Vagina (tissue), 2 donors: ENCODE measurements around the gene HSPB6. TPM values are rescaled to one million over a fixed set of nuclear protein-coding genes. Genes with fewer than 3 reads are reported as not detected.
A peak's percentile ranks its signal among the peaks of the same experiment; 100 is the strongest.

Experiments
- DNase-seq, 2 donors: peaks; one replicate each; pipeline ENCODE4 v3.0.0-alpha.2; 2017; ENCODE audit errors: extremely low spot score in 2 of 2
- H3K27ac ChIP-seq: fragments of 200-600 bp; sonication (generic); one replicate; pipeline ENCODE4 v1.5.1; 2019
- H3K27me3 ChIP-seq: fragments of 200-600 bp; sonication (generic); one replicate; pipeline ENCODE4 v1.5.1; 2019
- H3K36me3 ChIP-seq, 2 donors: fragments of 200-600 bp; sonication (generic); one replicate each; pipeline ENCODE4 v1.5.1; 2017 to 2019
- H3K4me1 ChIP-seq: fragments of 200-600 bp; sonication (generic); one replicate; pipeline ENCODE4 v1.5.1; 2019
- H3K4me3 ChIP-seq, 2 donors: fragments of 200-600 bp; sonication (generic); 1 replicate in 1 of 2; 2 replicates in 1 of 2; pipeline ENCODE4 v1.5.1; 2016 to 2019
- H3K9me3 ChIP-seq: fragments of 200-600 bp; sonication (generic); one replicate; pipeline ENCODE4 v1.5.1; 2019
- CTCF ChIP-seq, 3 experiments: fragments of 450-650 bp in 2 of 3; fragments of 200-600 bp in 1 of 3; sonication (generic) in 1 of 3; IDR thresholded peaks; one replicate each; pipeline ENCODE4 v1.5.1; 2017 to 2019; ENCODE audit warnings: antibody characterized with exemption in 3 of 3, mild to moderate bottlenecking in 2 of 3, moderate library complexity in 2 of 3
- POLR2A ChIP-seq, 2 donors: fragments of 450-650 bp; IDR thresholded peaks; one replicate each; pipeline ENCODE4 v1.6.1; 2017; ENCODE audit warnings: antibody characterized with exemption in 2 of 2, mild to moderate bottlenecking in 2 of 2, moderate library complexity in 2 of 2
- POLR2AphosphoS5 ChIP-seq, 2 donors: sonication (generic); formaldehyde crosslinking; IDR thresholded peaks; one replicate each; pipeline ENCODE4 v1.9.0; 2017; ENCODE audit warnings: antibody characterized with exemption in 2 of 2, mild to moderate bottlenecking in 2 of 2, low read depth in 1 of 2; ENCODE audit not compliant: insufficient read depth in 1 of 2
- intact Hi-C: fragments of 100-400 bp; cut with DNase I; formaldehyde crosslinking; loops from one replicate; pipeline ENCODE4 v1.15.1; 2023
- total RNA-seq: library from RNA; depleted of rRNA; stranded (reverse); fragments of >200 nt; gene quantifications from one replicate; pipeline ENCODE4 v1.2.3, GENCODE V29; 2016

HSPB6 gene
- total RNA-seq, 1 donor from 2014 or later = 238 TPM

GRCh38 chr19:35779033-35779432, 22.2 kb upstream of the HSPB6 start:
- Histone ChIP-seq H3K27me3 (no peaks in the 10 kb centered on the region), H3K4me1 (peaks cover 20% of the 10 kb centered on the region), H3K4me3 (no peak overlapping the region), H3K36me3 (peaks cover 0 to 23% of the 10 kb centered on the region in 2 donors), H3K27ac (no peak overlapping the region), H3K9me3 (no peaks in the 10 kb centered on the region)
- TF ChIP-seq POLR2A (IDR thresholded peaks at IDR 0.05) = no peak
- TF ChIP-seq POLR2AphosphoS5 (IDR thresholded peaks at IDR 0.05; ENCODE audit: insufficient read depth in 1 of 2, low read depth in 1 of 2) = no peak
- no peak for TF ChIP-seq CTCF (IDR thresholded peaks at IDR 0.05)
- intact Hi-C loops = loop anchor here (10.0 kb wide), 1 partner anchor 156 kb away; the partner anchor contains the start of gene LRFN3
- DNase-seq = no peak

- no peak for DNase-seq
- intact Hi-C loops = loop anchor here (10.0 kb wide), 1 partner anchor 157 kb away; the partner anchor contains the start of gene LRFN3
Observed at GRCh38 chr19:35777961-35778360, 21.1 kb upstream of the HSPB6 start.

DNA sequence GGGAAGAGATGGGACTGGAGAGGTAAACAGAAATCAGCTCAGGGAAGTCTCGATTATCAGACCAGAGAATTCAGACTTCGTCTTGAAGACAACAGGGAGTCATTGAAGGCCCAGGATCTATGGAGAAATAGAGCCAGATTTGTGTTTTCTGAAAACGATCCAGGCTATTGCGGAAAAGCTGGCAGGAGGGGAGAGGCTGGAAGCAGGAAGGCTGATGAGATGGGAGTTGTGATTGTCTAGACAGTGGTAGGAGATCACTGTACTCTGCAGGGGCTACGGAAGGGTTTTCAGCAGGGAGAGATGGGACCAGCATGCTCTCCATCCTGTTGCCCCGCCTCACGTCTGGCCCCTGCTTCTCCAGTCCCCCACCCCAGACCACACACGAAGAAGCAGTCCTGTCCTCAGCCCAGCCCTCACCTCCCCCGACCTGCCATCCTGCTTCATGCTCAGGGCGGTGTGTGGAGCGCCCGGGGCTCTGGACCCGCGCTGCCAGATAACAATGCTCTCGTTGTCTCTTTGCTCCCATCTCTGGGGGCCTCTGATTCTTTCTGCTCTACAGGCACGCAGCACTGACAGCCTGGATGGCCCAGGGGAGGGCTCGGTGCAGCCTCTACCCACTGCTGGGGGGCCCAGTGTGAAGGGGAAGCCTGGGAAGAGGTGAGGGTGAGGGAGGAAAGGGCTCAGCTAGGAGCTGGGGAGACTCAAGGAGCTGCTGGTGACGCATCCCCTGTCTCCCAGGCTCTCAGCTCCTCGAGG, 20.4 kb upstream of the HSPB6 start:
- H3K36me3 ChIP-seq = peaks cover 0 to 22% of the 10 kb centered on the region in 2 donors
- TF ChIP-seq POLR2A (IDR thresholded peaks at IDR 0.05) = no peak
- intact Hi-C loops = loop anchor here (10.0 kb wide), 1 partner anchor 158 kb away; the partner anchor contains the start of gene LRFN3
- no peak for DNase-seq
- no peak overlapping the region for H3K4me3 ChIP-seq
- H3K27me3 ChIP-seq = no peaks in the 10 kb centered on the region
- peaks cover 20% of the 10 kb centered on the region for H3K4me1 ChIP-seq
- no peak overlapping the region for H3K27ac ChIP-seq
- H3K9me3 ChIP-seq = no peaks in the 10 kb centered on the region

More at GRCh38 chr19:35777961-35778360, 21.1 kb upstream of the HSPB6 start:
- Histone ChIP-seq H3K27me3 (no peaks in the 10 kb centered on the region), H3K4me3 (no peak overlapping the region), H3K4me1 (peaks cover 20% of the 10 kb centered on the region), H3K9me3 (no peaks in the 10 kb centered on the region), H3K36me3 (peaks cover 0 to 23% of the 10 kb centered on the region in 2 donors), H3K27ac (no peak overlapping the region)
- no peak for TF ChIP-seq POLR2AphosphoS5 (IDR thresholded peaks at IDR 0.05; ENCODE audit: insufficient read depth in 1 of 2, low read depth in 1 of 2)
- no peak for TF ChIP-seq POLR2A (IDR thresholded peaks at IDR 0.05)
- TF ChIP-seq CTCF (IDR thresholded peaks at IDR 0.05) = no peak

DNA sequence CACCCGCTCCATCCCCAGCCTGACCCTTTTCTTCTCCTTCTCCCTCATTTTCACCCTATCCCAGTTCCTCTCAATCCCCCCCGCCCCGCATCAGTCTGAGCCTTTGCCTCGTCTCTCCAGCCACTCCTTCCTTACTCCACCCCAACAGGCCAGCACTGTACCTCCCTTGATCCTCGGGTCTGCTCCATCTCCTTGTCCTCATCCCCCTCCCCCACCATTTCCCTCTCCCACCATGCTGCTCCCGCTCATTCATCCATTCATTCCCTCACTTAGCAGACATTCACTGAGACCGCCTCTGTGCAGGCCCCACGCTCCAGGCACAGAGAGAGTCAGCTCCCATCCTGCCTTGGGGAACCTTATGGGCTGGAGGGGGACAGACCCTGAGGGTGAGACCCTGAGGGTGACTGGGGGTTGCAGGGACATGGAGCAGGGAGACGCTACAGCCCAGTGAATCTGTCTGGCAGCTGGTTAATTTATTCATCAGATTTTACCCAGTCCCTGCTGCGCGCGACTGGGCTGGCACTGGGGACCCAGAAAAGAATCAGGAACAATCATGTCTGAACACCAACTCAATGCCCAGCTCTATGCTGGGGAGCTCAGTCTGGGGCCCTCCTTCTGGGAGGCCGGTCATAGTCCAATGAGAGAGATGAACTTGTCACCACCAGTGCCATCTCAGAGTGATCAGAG, 19.4 kb upstream of the HSPB6 start:
- TF ChIP-seq CTCF (IDR thresholded peaks at IDR 0.05) = no peak
- no peak for TF ChIP-seq POLR2AphosphoS5 (IDR thresholded peaks at IDR 0.05; ENCODE audit: insufficient read depth in 1 of 2, low read depth in 1 of 2)
- no peak for TF ChIP-seq POLR2A (IDR thresholded peaks at IDR 0.05)

DNA sequence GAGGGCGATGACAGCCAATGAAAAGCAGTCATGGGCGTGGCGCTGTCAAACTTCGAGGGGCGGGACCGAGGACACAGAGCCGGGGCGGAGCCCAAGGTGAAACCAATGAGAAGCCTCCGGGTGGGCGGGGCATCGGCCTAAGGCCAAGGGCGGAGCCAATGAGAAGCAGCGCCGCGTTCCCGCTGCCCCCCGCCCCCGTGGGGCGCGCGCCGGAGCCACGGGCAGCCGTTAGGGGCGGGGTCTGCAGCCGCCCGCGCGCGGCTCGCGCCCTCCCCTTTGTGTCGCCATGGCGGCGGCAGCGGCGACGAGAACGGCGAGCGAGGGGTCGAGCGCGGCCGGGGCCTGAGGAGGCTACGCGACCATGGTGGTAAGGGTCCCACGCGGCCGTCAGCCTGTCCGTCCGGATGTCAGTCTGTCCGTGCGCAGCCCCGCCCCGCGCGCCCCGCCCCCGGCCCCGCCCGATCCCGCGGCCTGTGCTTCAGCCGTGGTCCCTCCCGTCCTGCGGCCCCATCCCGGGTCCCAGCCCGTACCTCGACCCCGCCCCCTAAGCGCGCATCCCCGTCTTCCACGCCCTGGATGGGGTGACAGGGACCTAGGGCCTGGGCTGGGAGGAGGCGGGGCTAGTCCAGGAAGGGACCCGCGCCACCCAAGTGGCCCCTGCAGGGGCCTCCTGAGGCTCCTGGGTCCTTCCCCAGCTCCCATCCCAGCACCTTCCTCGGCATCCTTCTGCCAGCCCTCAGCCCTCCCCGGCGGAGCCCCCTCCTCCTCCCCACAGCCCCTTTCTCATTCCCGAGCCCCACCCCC, 18.7 kb upstream of the HSPB6 start, which contains the start of gene ARHGAP33:
ARHGAP33 (plus strand) TSS at position 267 of the 804 bp plus-strand sequence; CDS start at position 362, 95 bp downstream.
- Histone ChIP-seq H3K4me3 (peak within 1 kb of the TSS; percentile 57 to 87), H3K27ac (peak within 1 kb of the TSS; percentile 46), H3K27me3 (no peaks in the 10 kb centered on the region), H3K4me1 (peaks cover 20% of the 10 kb centered on the region), H3K36me3 (peaks cover 0 to 9% of the 10 kb centered on the region in 2 donors), H3K9me3 (no peaks in the 10 kb centered on the region)
- intact Hi-C loops = loop anchor here (10.0 kb wide), 1 partner anchor 159 kb away; the partner anchor contains the start of gene LRFN3
- peak in 1 of 2 donors; percentile 93 for DNase-seq
- TF ChIP-seq POLR2A (IDR thresholded peaks at IDR 0.05) (no peak), POLR2AphosphoS5 (IDR thresholded peaks at IDR 0.05; ENCODE audit: insufficient read depth in 1 of 2, low read depth in 1 of 2) (peak in 1 of 2 donors; percentile 38), CTCF (IDR thresholded peaks at IDR 0.05) (no peak)

More for the DNA sequence above, 19.4 kb upstream of the HSPB6 start:
- intact Hi-C loops = loop anchor here (10.0 kb wide), 1 partner anchor 159 kb away; the partner anchor contains the start of gene LRFN3
- peak overlapping the region; percentile 57 to 87 for H3K4me3 ChIP-seq
- DNase-seq = no peak
- H3K27ac ChIP-seq = peak overlapping the region; percentile 46
- H3K4me1 ChIP-seq = peaks cover 20% of the 10 kb centered on the region
- no peaks in the 10 kb centered on the region for H3K9me3 ChIP-seq
- H3K27me3 ChIP-seq = no peaks in the 10 kb centered on the region
- peaks cover 0 to 17% of the 10 kb centered on the region in 2 donors for H3K36me3 ChIP-seq
